Adrenal gland (tissue), 5 donors: ENCODE data around the gene FRS2.

Experiments used
- POLR2A ChIP-seq, 2 donors: fragments of 450-650 bp; IDR thresholded peaks; one replicate each; pipeline ENCODE4 v1.6.1; 2017; ENCODE audit warnings: antibody characterized with exemption in 2 of 2, mild to moderate bottlenecking in 2 of 2, moderate library complexity in 1 of 2
- TF ChIP-seq, protein P1 (sequence below), 6 experiments: fragments of 450-650 bp in 4 of 6; fragments of 200-600 bp in 2 of 6; sonication (generic) in 1 of 6; IDR thresholded peaks; 1 replicate in 5 of 6; 2 replicates in 1 of 6; pipeline versions ENCODE4 v1.5.1 to v1.8.0; 2016 to 2021; ENCODE audit warnings: antibody characterized with exemption in 6 of 6, mild to moderate bottlenecking in 2 of 6, moderate library complexity in 1 of 6
- donor health status: DM: no; HTN: no; CAD: no.

DNA sequence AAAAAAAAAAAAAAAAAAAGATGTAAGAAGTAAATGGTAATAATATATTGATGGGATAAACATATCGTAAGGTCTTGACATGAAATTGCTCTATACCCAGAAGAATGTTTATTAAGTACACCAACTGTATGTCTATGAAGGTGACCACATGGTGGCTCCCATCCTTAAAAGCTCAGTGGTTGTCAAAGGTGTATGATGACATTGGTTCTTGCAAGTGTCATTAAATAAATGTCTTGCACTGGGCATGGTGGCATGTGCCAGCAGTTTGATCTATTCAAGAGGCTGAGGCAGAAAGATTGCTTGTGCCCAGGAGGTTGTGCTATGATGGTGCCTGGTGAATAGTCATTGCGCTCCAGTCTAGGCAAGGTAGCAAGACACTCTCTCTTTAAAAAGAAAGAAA, 125.5 kb downstream of the FRS2 start:
- TF ChIP-seq, protein P1, sequence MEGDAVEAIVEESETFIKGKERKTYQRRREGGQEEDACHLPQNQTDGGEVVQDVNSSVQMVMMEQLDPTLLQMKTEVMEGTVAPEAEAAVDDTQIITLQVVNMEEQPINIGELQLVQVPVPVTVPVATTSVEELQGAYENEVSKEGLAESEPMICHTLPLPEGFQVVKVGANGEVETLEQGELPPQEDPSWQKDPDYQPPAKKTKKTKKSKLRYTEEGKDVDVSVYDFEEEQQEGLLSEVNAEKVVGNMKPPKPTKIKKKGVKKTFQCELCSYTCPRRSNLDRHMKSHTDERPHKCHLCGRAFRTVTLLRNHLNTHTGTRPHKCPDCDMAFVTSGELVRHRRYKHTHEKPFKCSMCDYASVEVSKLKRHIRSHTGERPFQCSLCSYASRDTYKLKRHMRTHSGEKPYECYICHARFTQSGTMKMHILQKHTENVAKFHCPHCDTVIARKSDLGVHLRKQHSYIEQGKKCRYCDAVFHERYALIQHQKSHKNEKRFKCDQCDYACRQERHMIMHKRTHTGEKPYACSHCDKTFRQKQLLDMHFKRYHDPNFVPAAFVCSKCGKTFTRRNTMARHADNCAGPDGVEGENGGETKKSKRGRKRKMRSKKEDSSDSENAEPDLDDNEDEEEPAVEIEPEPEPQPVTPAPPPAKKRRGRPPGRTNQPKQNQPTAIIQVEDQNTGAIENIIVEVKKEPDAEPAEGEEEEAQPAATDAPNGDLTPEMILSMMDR (IDR thresholded peaks at IDR 0.05) = no peak
- TF ChIP-seq POLR2A (IDR thresholded peaks at IDR 0.05) = no peak
